ENCODE results near the gene PRKRA. TPM values are rescaled to one million over a fixed set of nuclear protein-coding genes. Genes with fewer than 3 reads are reported as not detected.
A peak's percentile ranks its signal among the peaks of the same experiment; 100 is the strongest.

Gene PRKRA
- total and polyA plus RNA-seq, 9 of the 15 experiments (the other 6 are each of a cell fraction or from before 2014, with no cell fraction given), result 14.1 to 78.1 (median 52.3) TPM

GRCh38 chr2:178428396-178428806, 22.6 kb downstream of the PRKRA start (continued):
- TF ChIP-seq, protein P1, sequence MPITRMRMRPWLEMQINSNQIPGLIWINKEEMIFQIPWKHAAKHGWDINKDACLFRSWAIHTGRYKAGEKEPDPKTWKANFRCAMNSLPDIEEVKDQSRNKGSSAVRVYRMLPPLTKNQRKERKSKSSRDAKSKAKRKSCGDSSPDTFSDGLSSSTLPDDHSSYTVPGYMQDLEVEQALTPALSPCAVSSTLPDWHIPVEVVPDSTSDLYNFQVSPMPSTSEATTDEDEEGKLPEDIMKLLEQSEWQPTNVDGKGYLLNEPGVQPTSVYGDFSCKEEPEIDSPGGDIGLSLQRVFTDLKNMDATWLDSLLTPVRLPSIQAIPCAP (CRISPR knock-in tag; IDR thresholded peaks at IDR 0.05; ENCODE audit: borderline replicate concordance), result no peak
- TF ChIP-seq KDM5B (IDR thresholded peaks at IDR 0.05; ENCODE audit: insufficient replicate concordance, low read depth, low read length), result no peak
- TF ChIP-seq YY1 (IDR thresholded peaks at IDR 0.05; ENCODE audit: borderline replicate concordance in 1 of 3, control insufficient read depth in 1 of 3, extremely low read depth in 1 of 3, insufficient read depth in 3 of 3, insufficient read length in 1 of 3, insufficient replicate concordance in 2 of 3, low read depth in 1 of 3, low read length in 2 of 3), result no peak
- no peak for TF ChIP-seq BRD4 (IDR thresholded peaks at IDR 0.05)
- TF ChIP-seq RFX7 (CRISPR knock-in tag; IDR thresholded peaks at IDR 0.05), result no peak
- no peak for TF ChIP-seq NONO (IDR thresholded peaks at IDR 0.05; ENCODE audit: low read depth in 2 of 2, low read length in 1 of 2)
- TF ChIP-seq GABPA (tag; conservative IDR thresholded peaks at IDR 0.05; ENCODE audit: low read depth), result no peak
- TF ChIP-seq MBD1 (CRISPR knock-in tag; IDR thresholded peaks at IDR 0.05), result no peak
- TF ChIP-seq ZMIZ1 (IDR thresholded peaks at IDR 0.05; ENCODE audit: low read depth in 2 of 2, low read length in 2 of 2), result no peak
- TF ChIP-seq, protein P2, sequence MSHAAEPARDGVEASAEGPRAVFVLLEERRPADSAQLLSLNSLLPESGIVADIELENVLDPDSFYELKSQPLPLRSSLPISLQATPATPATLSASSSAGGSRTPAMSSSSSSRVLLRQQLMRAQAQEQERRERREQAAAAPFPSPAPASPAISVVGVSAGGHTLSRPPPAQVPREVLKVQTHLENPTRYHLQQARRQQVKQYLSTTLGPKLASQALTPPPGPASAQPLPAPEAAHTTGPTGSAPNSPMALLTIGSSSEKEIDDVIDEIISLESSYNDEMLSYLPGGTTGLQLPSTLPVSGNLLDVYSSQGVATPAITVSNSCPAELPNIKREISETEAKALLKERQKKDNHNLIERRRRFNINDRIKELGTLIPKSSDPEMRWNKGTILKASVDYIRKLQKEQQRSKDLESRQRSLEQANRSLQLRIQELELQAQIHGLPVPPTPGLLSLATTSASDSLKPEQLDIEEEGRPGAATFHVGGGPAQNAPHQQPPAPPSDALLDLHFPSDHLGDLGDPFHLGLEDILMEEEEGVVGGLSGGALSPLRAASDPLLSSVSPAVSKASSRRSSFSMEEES (CRISPR knock-in tag; IDR thresholded peaks at IDR 0.05), result no peak
- TF ChIP-seq CTBP1 (IDR thresholded peaks at IDR 0.05; ENCODE audit: borderline replicate concordance), result peak; percentile 51; the same call in 1 of the 2 replicates
- TF ChIP-seq, protein P3, sequence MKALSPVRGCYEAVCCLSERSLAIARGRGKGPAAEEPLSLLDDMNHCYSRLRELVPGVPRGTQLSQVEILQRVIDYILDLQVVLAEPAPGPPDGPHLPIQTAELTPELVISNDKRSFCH (CRISPR knock-in tag; IDR thresholded peaks at IDR 0.05), result no peak
- TF ChIP-seq, protein P3 (tag; IDR thresholded peaks at IDR 0.05), result no peak
- TF ChIP-seq KAT2B (IDR thresholded peaks at IDR 0.05; ENCODE audit: low read depth, low read length), result no peak
- TF ChIP-seq, protein P4, sequence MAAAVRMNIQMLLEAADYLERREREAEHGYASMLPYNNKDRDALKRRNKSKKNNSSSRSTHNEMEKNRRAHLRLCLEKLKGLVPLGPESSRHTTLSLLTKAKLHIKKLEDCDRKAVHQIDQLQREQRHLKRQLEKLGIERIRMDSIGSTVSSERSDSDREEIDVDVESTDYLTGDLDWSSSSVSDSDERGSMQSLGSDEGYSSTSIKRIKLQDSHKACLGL (CRISPR knock-in tag; IDR thresholded peaks at IDR 0.05; ENCODE audit: borderline replicate concordance, poor library complexity, severe bottlenecking), result no peak
- TF ChIP-seq ETV5 (CRISPR knock-in tag; IDR thresholded peaks at IDR 0.05; ENCODE audit: low read depth), result no peak
- 0 out of 2 replicates have a peak, but pooled peaks have one; percentile 16 for TF ChIP-seq SUPT5H (IDR thresholded peaks at IDR 0.05)
- TF ChIP-seq XRCC4 (IDR thresholded peaks at IDR 0.05; ENCODE audit: extremely low read depth, insufficient read depth, insufficient read length), result no peak
- no peak for TF ChIP-seq ZNF75A (CRISPR knock-in tag; IDR thresholded peaks at IDR 0.05)

Data from K562 (cell line).